PC-3 (cell line): ENCODE measurements around the gene TENM4. TPM values are rescaled to one million over a fixed set of nuclear protein-coding genes. Genes with fewer than 3 reads are reported as not detected.

Source experiments
- ATAC-seq: fragments of 200-7000 bp; cut with Tn5 transposase; 2 replicates; pipeline ENCODE4 v1.9.1; 2020; ENCODE audit warnings: mild to moderate bottlenecking, moderate library complexity
- BruUV-seq: library from RNA; stranded (reverse); fragments of 400-500 nt; replicated peaks from 2 replicates; lab custom pipeline; 2021; lab: Mats Ljungman, UMichigan
- CTCF ChIA-PET: fragments of 300-600 bp; sonication (Branson Sonifier 250); formaldehyde crosslinking; loops from one replicate; lab custom pipeline; 2022; ENCODE audit warnings: antibody characterized with exemption; lab: Charles Lee
- POLR2A ChIA-PET: fragments of 300-600 bp; sonication (Branson Sonifier 250); formaldehyde crosslinking; loops from one replicate; lab custom pipeline; 2022; ENCODE audit warnings: antibody characterized with exemption; ENCODE audit not compliant: unreplicated experiment; lab: Charles Lee
- DNase-seq: peaks from one replicate; pipeline ENCODE4 v3.0.0-alpha.2; 2015
- H2AFZ ChIP-seq: fragments of 300-600 bp; sonication (generic); 2 replicates; pipeline ENCODE4 v1.6.0; 2016; ENCODE audit warnings: antibody characterized with exemption, low read length
- H3F3A ChIP-seq: fragments of 300-600 bp; sonication (generic); one replicate; pipeline ENCODE4 v1.6.0; 2017; ENCODE audit warnings: antibody characterized with exemption, low read length, control low read depth, mild to moderate bottlenecking; ENCODE audit not compliant: unreplicated experiment
- H3K27ac ChIP-seq: fragments of 300-600 bp; sonication (generic); 2 replicates; pipeline ENCODE4 v1.5.1; 2016; ENCODE audit warnings: mild to moderate bottlenecking, low read length
- H3K27me3 ChIP-seq: fragments of 300-600 bp; sonication (generic); 2 replicates; pipeline ENCODE4 v1.6.1; 2016; ENCODE audit warnings: low read length, mixed read lengths
- H3K36me3 ChIP-seq: fragments of 300-600 bp; sonication (generic); 2 replicates; pipeline ENCODE4 v1.6.1; 2016; ENCODE audit warnings: low read depth, mixed run types, low read length, mixed read lengths
- H3K4me1 ChIP-seq: fragments of 300-600 bp; sonication (generic); 2 replicates; pipeline ENCODE4 v1.5.1; 2016; ENCODE audit warnings: low read length; ENCODE audit not compliant: insufficient read depth
- H3K4me2 ChIP-seq: fragments of 300-600 bp; sonication (generic); 2 replicates; pipeline ENCODE4 v1.6.0; 2016; ENCODE audit warnings: low read length
- H3K4me3 ChIP-seq: fragments of 300-600 bp; sonication (generic); 2 replicates; pipeline ENCODE4 v1.5.1; 2016; ENCODE audit warnings: mild to moderate bottlenecking, low read length, mixed read lengths
- H3K79me2 ChIP-seq: fragments of 300-600 bp; sonication (generic); 2 replicates; pipeline ENCODE4 v1.6.1; 2017; ENCODE audit warnings: low read length, mixed read lengths
- H3K9ac ChIP-seq: fragments of 300-600 bp; sonication (generic); 2 replicates; pipeline ENCODE4 v1.6.0; 2016; ENCODE audit warnings: mild to moderate bottlenecking, low read length
- H3K9me2 ChIP-seq: fragments of 300-600 bp; sonication (generic); replicated peaks from 2 replicates; pipeline ENCODE4 v1.6.1; 2016; ENCODE audit warnings: mixed run types, low read length, mixed read lengths
- H3K9me3 ChIP-seq: fragments of 300-600 bp; sonication (generic); 2 replicates; pipeline ENCODE4 v1.6.1; 2016; ENCODE audit warnings: low read length, mixed read lengths
- H4K20me1 ChIP-seq: fragments of 300-600 bp; sonication (generic); 2 replicates; pipeline ENCODE4 v1.6.1; 2016; ENCODE audit warnings: low read length, mixed read lengths
- CTCF ChIP-seq: fragments of 300-600 bp; sonication (generic); conservative IDR thresholded peaks from 2 replicates; pipeline ENCODE4 v1.5.1; 2017; ENCODE audit warnings: antibody characterized with exemption, low read depth, mild to moderate bottlenecking, low read length
- EZH2 ChIP-seq: fragments of 300-600 bp; sonication (generic); IDR thresholded peaks from one replicate; pipeline ENCODE4 v1.6.1; 2017; ENCODE audit warnings: antibody characterized with exemption, mild to moderate bottlenecking, low read length; ENCODE audit not compliant: unreplicated experiment
- EZH2phosphoT487 ChIP-seq: fragments of 300-600 bp; sonication (generic); IDR thresholded peaks from 2 replicates; pipeline ENCODE4 v1.6.1; 2018; ENCODE audit warnings: mild to moderate bottlenecking, antibody characterized with exemption, low read length, borderline replicate concordance
- intact Hi-C: fragments of 100-400 bp; cut with micrococcal nuclease; formaldehyde crosslinking; loops from 2 replicates; pipeline ENCODE4 v1.9.0; 2023
- total RNA-seq: library from RNA; depleted of rRNA; stranded (reverse); fragments of >200 nt; gene quantifications from 2 replicates; pipeline ENCODE4 v1.2.3, GENCODE V29; 2014

The TENM4 gene
- total RNA-seq, 1 experiment from 2014 or later, result 19.7 TPM

- Histone ChIP-seq H4K20me1 (no peaks in the 10 kb centered on the region), H3K9me2 (no peaks in the 10 kb centered on the region), H3K4me2 (no peak overlapping the region), H3K9ac (no peak overlapping the region), H3K79me2 (no peaks in the 10 kb centered on the region), H3K27ac (no peak overlapping the region), H3K27me3 (no peaks in the 10 kb centered on the region), H3K4me3 (no peak overlapping the region), H2AFZ (no peak overlapping the region), H3K4me1 (no peaks in the 10 kb centered on the region), H3K9me3 (no peaks in the 10 kb centered on the region), H3F3A (no peaks in the 10 kb centered on the region), H3K36me3 (no peaks in the 10 kb centered on the region)
- ChIA-PET CTCF (no interaction called here), POLR2A (no interaction called here)
- TF ChIP-seq EZH2 (no peak), CTCF (no peak), EZH2phosphoT487 (no peak)
- no TSS peak for BruUV-seq
- ATAC-seq, result no peak
- intact Hi-C loops, result no loop called here
- DNase-seq, result no peak
Observed at GRCh38 chr11:79128291-79128690, 312.5 kb downstream of the TENM4 start.

GRCh38 chr11:79122759-79123158, 318.1 kb downstream of the TENM4 start:
- ATAC-seq, result no peak; the same call in 1 of the 2 replicates
- Histone ChIP-seq H2AFZ (no peak overlapping the region), H4K20me1 (no peaks in the 10 kb centered on the region), H3K9ac (no peak overlapping the region), H3K79me2 (no peaks in the 10 kb centered on the region), H3F3A (no peaks in the 10 kb centered on the region), H3K9me2 (no peaks in the 10 kb centered on the region), H3K4me2 (no peak overlapping the region), H3K27me3 (no peaks in the 10 kb centered on the region), H3K4me1 (peaks cover 3% of the 10 kb centered on the region), H3K27ac (no peak overlapping the region), H3K36me3 (no peaks in the 10 kb centered on the region), H3K4me3 (no peak overlapping the region), H3K9me3 (no peaks in the 10 kb centered on the region)
- ChIA-PET POLR2A (no interaction called here), CTCF (no interaction called here)
- TF ChIP-seq EZH2phosphoT487 (no peak), EZH2 (no peak)
- DNase-seq, result peak; percentile 42
- intact Hi-C loops, result no loop called here
- BruUV-seq, result no TSS peak

GRCh38 chr11:79121351-79121750, 319.5 kb downstream of the TENM4 start:
- no peaks in the 10 kb centered on the region for H3K9me3 ChIP-seq
- no peaks in the 10 kb centered on the region for H3F3A ChIP-seq
- H3K9ac ChIP-seq, result no peak overlapping the region
- H3K4me1 ChIP-seq, result peaks cover 17% of the 10 kb centered on the region
- DNase-seq (no peak), ATAC-seq (no peak)
- no peak overlapping the region for H3K27ac ChIP-seq
- H2AFZ ChIP-seq, result 0 out of 2 replicates have a peak overlapping the region, but pooled peaks have one; percentile 9
- no peak overlapping the region for H3K4me2 ChIP-seq
- intact Hi-C loops, result no loop called here
- CTCF ChIA-PET, result no interaction called here
- H3K36me3 ChIP-seq, result no peaks in the 10 kb centered on the region
- H4K20me1 ChIP-seq, result no peaks in the 10 kb centered on the region
- no peaks in the 10 kb centered on the region for H3K27me3 ChIP-seq
- BruUV-seq, result no TSS peak
- H3K9me2 ChIP-seq, result no peaks in the 10 kb centered on the region
- POLR2A ChIA-PET, result interaction anchor here (0.7 kb wide), 1 partner anchor 34 kb away, joined by 4 read pairs; no protein-coding TSS in a partner anchor
- no peaks in the 10 kb centered on the region for H3K79me2 ChIP-seq
- H3K4me3 ChIP-seq, result no peak overlapping the region
- TF ChIP-seq EZH2phosphoT487, result no peak
- TF ChIP-seq CTCF, result no peak
- TF ChIP-seq EZH2, result no peak
